HG03025 (cell line): Measurements from ENCODE around the gene ADAD2.
A peak's percentile ranks its signal among the peaks of the same experiment; 100 is the strongest.

Source experiments
- ATAC-seq: cut with Tn5 transposase; IDR thresholded peaks from one replicate; pipeline ENCODE4 v1.9.1; 2021; ENCODE audit warnings: mild to moderate bottlenecking, moderate library complexity; ENCODE audit not compliant: unreplicated experiment, low FRiP score

Gene ADAD2

GRCh38 chr16:84190731-84191388 is at the start of gene ADAD2:
Gene ADAD2, plus strand, starts transcription at chr16:84191157. Its CDS starts 74 bp downstream, at chr16:84191231.
- no peak for ATAC-seq

- ATAC-seq: no peak
Observed at GRCh38 chr16:84143081-84143480, 47.9 kb upstream of the ADAD2 start.

- no peak for ATAC-seq
Observed at GRCh38 chr16:84143784-84144199, 47.2 kb upstream of the ADAD2 start.

- ATAC-seq: no peak
Observed at GRCh38 chr16:84144209-84144858, 46.6 kb upstream of the ADAD2 start.

- peak; percentile 80 for ATAC-seq
Observed at GRCh38 chr16:84144859-84145639, 45.9 kb upstream of the ADAD2 start, which contains the start of the genes DNAAF1 and HSDL1. Gene DNAAF1, plus strand, starts transcription at chr16:84145308. Its CDS starts 133 bp downstream, at chr16:84145441. Gene HSDL1, minus strand, starts transcription at chr16:84145177. Its CDS starts 13,856 bp downstream, at chr16:84131321.

GRCh38 chr16:84150926-84151325 is 40.0 kb upstream of the ADAD2 start:
- no peak for ATAC-seq

- no peak for ATAC-seq
Observed at GRCh38 chr16:84153660-84154214, 37.2 kb upstream of the ADAD2 start.

GRCh38 chr16:84155226-84155625 is 35.7 kb upstream of the ADAD2 start:
- no peak for ATAC-seq

- ATAC-seq: no peak
Observed at GRCh38 chr16:84155771-84156170, 35.2 kb upstream of the ADAD2 start.

GRCh38 chr16:84156342-84156784 is 34.6 kb upstream of the ADAD2 start:
- ATAC-seq: no peak

- ATAC-seq: no peak
Observed at GRCh38 chr16:84159007-84159406, 31.9 kb upstream of the ADAD2 start.

GRCh38 chr16:84159800-84160199 is 31.2 kb upstream of the ADAD2 start:
- ATAC-seq: no peak

GRCh38 chr16:84161037-84161436 is 29.9 kb upstream of the ADAD2 start:
- ATAC-seq: no peak

GRCh38 chr16:84161801-84162200 is 29.2 kb upstream of the ADAD2 start:
- no peak for ATAC-seq

- no peak for ATAC-seq
Observed at GRCh38 chr16:84165746-84166145, 25.2 kb upstream of the ADAD2 start.

- ATAC-seq: no peak
Observed at GRCh38 chr16:84166796-84167695, 23.9 kb upstream of the ADAD2 start.

- no peak for ATAC-seq
Observed at GRCh38 chr16:84169765-84170310, 21.1 kb upstream of the ADAD2 start.

GRCh38 chr16:84174396-84174795 is 16.6 kb upstream of the ADAD2 start:
- no peak for ATAC-seq

- peak; percentile 71 for ATAC-seq
Observed at GRCh38 chr16:84175350-84176081, 15.4 kb upstream of the ADAD2 start.
